Peyer's patch (tissue), 4 donors: Measurements from ENCODE around the gene OR9Q2.

Source experiments
- POLR2A ChIP-seq, 2 donors: fragments of 450-650 bp; IDR thresholded peaks; one replicate each; pipeline ENCODE4 v1.5.1; 2017; ENCODE audit warnings: antibody characterized with exemption in 2 of 2, mild to moderate bottlenecking in 2 of 2, moderate library complexity in 2 of 2
- TF ChIP-seq, protein P1 (sequence below), 6 experiments: fragments of 450-650 bp in 4 of 6; fragments of 200-600 bp in 2 of 6; sonication (generic) in 1 of 6; IDR thresholded peaks; one replicate each; pipeline ENCODE4 v1.5.1; 2017 to 2019; ENCODE audit warnings: antibody characterized with exemption in 6 of 6, mild to moderate bottlenecking in 3 of 6, moderate library complexity in 1 of 6

GRCh38 chr11:58195939-58196338 is 7.1 kb downstream of the OR9Q2 start:
- TF ChIP-seq POLR2A (IDR thresholded peaks at IDR 0.05), result no peak
- TF ChIP-seq, protein P1, sequence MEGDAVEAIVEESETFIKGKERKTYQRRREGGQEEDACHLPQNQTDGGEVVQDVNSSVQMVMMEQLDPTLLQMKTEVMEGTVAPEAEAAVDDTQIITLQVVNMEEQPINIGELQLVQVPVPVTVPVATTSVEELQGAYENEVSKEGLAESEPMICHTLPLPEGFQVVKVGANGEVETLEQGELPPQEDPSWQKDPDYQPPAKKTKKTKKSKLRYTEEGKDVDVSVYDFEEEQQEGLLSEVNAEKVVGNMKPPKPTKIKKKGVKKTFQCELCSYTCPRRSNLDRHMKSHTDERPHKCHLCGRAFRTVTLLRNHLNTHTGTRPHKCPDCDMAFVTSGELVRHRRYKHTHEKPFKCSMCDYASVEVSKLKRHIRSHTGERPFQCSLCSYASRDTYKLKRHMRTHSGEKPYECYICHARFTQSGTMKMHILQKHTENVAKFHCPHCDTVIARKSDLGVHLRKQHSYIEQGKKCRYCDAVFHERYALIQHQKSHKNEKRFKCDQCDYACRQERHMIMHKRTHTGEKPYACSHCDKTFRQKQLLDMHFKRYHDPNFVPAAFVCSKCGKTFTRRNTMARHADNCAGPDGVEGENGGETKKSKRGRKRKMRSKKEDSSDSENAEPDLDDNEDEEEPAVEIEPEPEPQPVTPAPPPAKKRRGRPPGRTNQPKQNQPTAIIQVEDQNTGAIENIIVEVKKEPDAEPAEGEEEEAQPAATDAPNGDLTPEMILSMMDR (IDR thresholded peaks at IDR 0.05), result no peak
